Trophoblast cell (in vitro differentiated cells and primary cell): ENCODE measurements around the gene ARAP1.

Source experiments
- DNase-seq, 2 donors: peaks; one replicate each; pipeline ENCODE4 v3.0.0-alpha.2; 2016
- H2AFZ ChIP-seq: 2 replicates; pipeline ENCODE4 v1.6.1; 2013; ENCODE audit warnings: low read length, moderate library complexity, mild to moderate bottlenecking; ENCODE audit not compliant: insufficient read depth, poor library complexity
- H2AK5ac ChIP-seq: 2 replicates; pipeline ENCODE4 v1.6.1; 2013; ENCODE audit warnings: mild to moderate bottlenecking, low read length
- H2BK120ac ChIP-seq: 2 replicates; pipeline ENCODE4 v1.6.1; 2013; ENCODE audit warnings: low read length, mild to moderate bottlenecking, moderate library complexity; ENCODE audit not compliant: insufficient read depth, poor library complexity
- H2BK12ac ChIP-seq: 2 replicates; pipeline ENCODE4 v1.6.1; 2013; ENCODE audit warnings: mild to moderate bottlenecking, low read length, moderate library complexity
- H2BK5ac ChIP-seq: 2 replicates; pipeline ENCODE4 v1.6.1; 2013; ENCODE audit warnings: low read length, low read depth, moderate library complexity, mild to moderate bottlenecking; ENCODE audit not compliant: poor library complexity
- H3K14ac ChIP-seq: 2 replicates; pipeline ENCODE4 v1.6.1; 2013; ENCODE audit warnings: mild to moderate bottlenecking, low read length
- H3K18ac ChIP-seq: 2 replicates; pipeline ENCODE4 v1.6.1; 2013; ENCODE audit warnings: mild to moderate bottlenecking, low read length
- H3K23ac ChIP-seq: 2 replicates; pipeline ENCODE4 v1.6.1; 2013; ENCODE audit warnings: low read length
- H3K27ac ChIP-seq: 2 replicates; pipeline ENCODE4 v1.5.1; 2013; ENCODE audit warnings: low read depth, mild to moderate bottlenecking, inconsistent platforms, low read length, moderate library complexity
- H3K27me3 ChIP-seq: 2 replicates; pipeline ENCODE4 v1.6.1; 2013; ENCODE audit warnings: inconsistent platforms, mild to moderate bottlenecking, low read length, moderate library complexity; ENCODE audit not compliant: insufficient read depth
- H3K36me3 ChIP-seq, 2 experiments: 1 replicate in 1 of 2; 2 replicates in 1 of 2; pipeline ENCODE4 v1.6.1; 2013; ENCODE audit warnings: low read length in 2 of 2, mild to moderate bottlenecking in 2 of 2, moderate library complexity in 1 of 2; ENCODE audit not compliant: insufficient read depth in 2 of 2, control insufficient read depth in 1 of 2
- H3K4ac ChIP-seq: 2 replicates; pipeline ENCODE4 v1.6.1; 2013; ENCODE audit warnings: low read depth, mild to moderate bottlenecking, low read length, moderate library complexity
- H3K4me1 ChIP-seq, 2 experiments: 1 replicate in 1 of 2; 2 replicates in 1 of 2; pipeline ENCODE4 v1.6.1; 2013; ENCODE audit warnings: low read length in 2 of 2, mild to moderate bottlenecking in 2 of 2, moderate library complexity in 1 of 2; ENCODE audit not compliant: insufficient read depth in 2 of 2, control insufficient read depth in 1 of 2
- H3K4me2 ChIP-seq: 2 replicates; pipeline ENCODE4 v1.6.1; 2013; ENCODE audit warnings: inconsistent platforms, mild to moderate bottlenecking, low read length, moderate library complexity
- H3K4me3 ChIP-seq: 2 replicates; pipeline ENCODE4 v1.5.1; 2013; ENCODE audit warnings: mild to moderate bottlenecking, low read depth, low read length, inconsistent platforms
- H3K79me1 ChIP-seq: one replicate; pipeline ENCODE4 v1.6.1; 2013; ENCODE audit warnings: low read length
- H3K79me2 ChIP-seq: 2 replicates; pipeline ENCODE4 v1.6.1; 2013; ENCODE audit warnings: low read length, mild to moderate bottlenecking; ENCODE audit not compliant: control insufficient read depth, insufficient read depth, poor library complexity
- H3K9ac ChIP-seq: 2 replicates; pipeline ENCODE4 v1.6.1; 2013; ENCODE audit warnings: mild to moderate bottlenecking, low read length
- H3K9me3 ChIP-seq: 2 replicates; pipeline ENCODE4 v1.6.1; 2013; ENCODE audit warnings: low read depth, mild to moderate bottlenecking, control low read depth, inconsistent platforms, low read length; ENCODE audit not compliant: insufficient read depth
- H4K12ac ChIP-seq: 2 replicates; pipeline ENCODE4 v1.6.1; 2013; ENCODE audit warnings: low read depth, mild to moderate bottlenecking, low read length, moderate library complexity
- H4K8ac ChIP-seq: 2 replicates; pipeline ENCODE4 v1.6.1; 2013; ENCODE audit warnings: low read depth, mild to moderate bottlenecking, low read length, moderate library complexity
- H4K91ac ChIP-seq: one replicate; pipeline ENCODE4 v1.6.1; 2013; ENCODE audit warnings: low read depth, mild to moderate bottlenecking, low read length, moderate library complexity
- WGBS: extraction: QIAGEN DNeasy Blood & Tissue Kit; methylation state at CpG from one replicate; pipeline ENCODE4 v1.1.7; 2013; ENCODE audit warnings: missing lambda C conversion rate; ENCODE audit not compliant: insufficient read length, insufficient coverage; ENCODE audit errors: extremely low coverage; 5-methylcytosine and 5-hydroxymethylcytosine counted together

The ARAP1 gene

GRCh38 chr11:72639502-72640375 is 112.5 kb downstream of the ARAP1 start:
- Histone ChIP-seq H4K91ac (no peak overlapping the region), H3K4me2 (no peak overlapping the region), H2BK120ac (no peak overlapping the region), H3K9ac (no peak overlapping the region), H4K12ac (no peak overlapping the region), H3K27me3 (peaks cover 22% of the 10 kb centered on the region), H2AFZ (no peak overlapping the region), H3K27ac (no peak overlapping the region), H2BK5ac (no peak overlapping the region), H3K9me3 (peaks cover 2% of the 10 kb centered on the region), H3K4me3 (no peak overlapping the region), H3K18ac (no peak overlapping the region), H4K8ac (no peak overlapping the region), H2BK12ac (no peak overlapping the region), H3K4me1 (peaks cover 8 to 10% of the 10 kb centered on the region in 2 experiments), H3K79me2 (no peaks in the 10 kb centered on the region), H3K4ac (no peak overlapping the region), H3K36me3 (no peaks in the 10 kb centered on the region), H3K23ac (no peak overlapping the region), H2AK5ac (no peak overlapping the region), H3K14ac (no peak overlapping the region), H3K79me1 (no peaks in the 10 kb centered on the region)
- 100% methylated on average over 2 of the region's 23 CpGs for WGBS
- no peak for DNase-seq

- Histone ChIP-seq H3K36me3 (no peaks in the 10 kb centered on the region), H3K9me3 (peaks cover 2% of the 10 kb centered on the region), H2AK5ac (no peak overlapping the region), H2BK12ac (no peak overlapping the region), H3K14ac (no peak overlapping the region), H2AFZ (no peak overlapping the region), H3K4ac (no peak overlapping the region), H2BK120ac (no peak overlapping the region), H3K79me2 (no peaks in the 10 kb centered on the region), H3K27ac (no peak overlapping the region), H3K18ac (no peak overlapping the region), H3K27me3 (peaks cover 22% of the 10 kb centered on the region), H3K4me1 (peaks cover 8 to 10% of the 10 kb centered on the region in 2 experiments), H4K8ac (no peak overlapping the region), H3K9ac (no peak overlapping the region), H2BK5ac (no peak overlapping the region), H3K23ac (no peak overlapping the region), H4K91ac (no peak overlapping the region), H3K79me1 (peaks cover 2% of the 10 kb centered on the region), H3K4me2 (no peak overlapping the region), H3K4me3 (no peak overlapping the region), H4K12ac (no peak overlapping the region)
- DNase-seq, result no peak
- WGBS, result no CpG with 5 or more reads among the region's 8 CpGs
Measured at GRCh38 chr11:72637926-72638325, 114.3 kb downstream of the ARAP1 start.

DNA sequence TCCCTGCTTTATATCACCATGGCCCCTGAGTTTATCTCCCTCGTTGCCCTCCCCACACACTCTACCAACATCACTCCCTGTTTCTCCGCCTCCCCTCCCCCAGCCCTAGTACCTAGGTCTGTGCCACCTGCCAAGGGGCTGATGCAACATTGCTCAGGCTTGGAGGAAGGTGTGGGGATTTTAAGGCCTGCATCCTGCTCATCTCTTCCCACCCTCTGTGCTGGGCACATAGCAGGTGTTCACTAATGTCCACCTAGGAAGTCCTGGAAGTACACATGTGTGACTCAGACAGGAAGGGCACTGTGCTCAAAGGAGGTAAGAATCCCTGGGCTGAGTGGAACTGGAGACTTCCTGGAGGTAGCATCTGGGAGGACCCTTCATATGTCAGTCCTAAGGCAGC is 115.0 kb downstream of the ARAP1 start:
- Histone ChIP-seq H3K79me1 (peaks cover 2% of the 10 kb centered on the region), H2BK5ac (no peak overlapping the region), H3K23ac (no peak overlapping the region), H2AK5ac (no peak overlapping the region), H3K9me3 (peaks cover 2% of the 10 kb centered on the region), H3K14ac (no peak overlapping the region), H4K91ac (no peak overlapping the region), H3K27me3 (peaks cover 20% of the 10 kb centered on the region), H4K12ac (no peak overlapping the region), H3K4me3 (no peak overlapping the region), H3K36me3 (no peaks in the 10 kb centered on the region), H3K4me1 (peaks cover 9 to 14% of the 10 kb centered on the region in 2 experiments), H4K8ac (no peak overlapping the region), H3K79me2 (no peaks in the 10 kb centered on the region), H3K18ac (no peak overlapping the region), H3K9ac (no peak overlapping the region), H3K4ac (no peak overlapping the region), H3K27ac (no peak overlapping the region), H3K4me2 (no peak overlapping the region), H2BK120ac (no peak overlapping the region), H2BK12ac (no peak overlapping the region), H2AFZ (no peak overlapping the region)
- DNase-seq, result no peak
- no CpG with 5 or more reads among the region's 2 CpGs for WGBS

DNA sequence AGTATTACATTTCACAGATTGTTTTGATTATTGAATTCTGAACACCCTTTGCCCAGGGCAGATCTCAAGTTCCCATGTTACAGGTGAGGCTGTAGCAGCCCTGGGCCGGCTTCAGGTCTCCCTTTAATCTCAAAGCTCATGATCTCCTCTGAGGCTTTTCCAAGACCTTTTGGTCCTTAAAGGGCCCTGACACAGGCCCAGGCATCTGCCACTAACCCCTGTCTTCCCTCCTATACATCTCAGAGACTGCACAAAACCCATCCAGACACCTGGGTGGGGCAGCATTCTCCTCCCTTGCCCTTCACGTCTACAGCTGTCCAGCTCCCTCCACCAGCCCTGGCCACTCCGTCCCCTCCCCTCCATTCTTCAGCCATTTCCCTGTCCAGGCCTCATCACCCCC is 115.8 kb downstream of the ARAP1 start:
- no peak overlapping the region for H2AK5ac ChIP-seq
- H2BK5ac ChIP-seq, result no peak overlapping the region
- no peak overlapping the region for H3K14ac ChIP-seq
- H3K79me2 ChIP-seq, result no peaks in the 10 kb centered on the region
- no peaks in the 10 kb centered on the region for H3K36me3 ChIP-seq
- H3K4me2 ChIP-seq, result no peak overlapping the region
- no CpG with 5 or more reads among the region's 3 CpGs for WGBS
- H3K18ac ChIP-seq, result no peak overlapping the region
- H3K27me3 ChIP-seq, result peaks cover 12% of the 10 kb centered on the region
- no peak overlapping the region for H3K4me3 ChIP-seq
- H2AFZ ChIP-seq, result no peak overlapping the region
- H3K9ac ChIP-seq, result no peak overlapping the region
- H3K4ac ChIP-seq, result no peak overlapping the region
- no peak overlapping the region for H4K8ac ChIP-seq
- H4K12ac ChIP-seq, result no peak overlapping the region
- no peak overlapping the region for H2BK12ac ChIP-seq
- no peak overlapping the region for H4K91ac ChIP-seq
- no peak overlapping the region for H3K27ac ChIP-seq
- H3K23ac ChIP-seq, result no peak overlapping the region
- no peak for DNase-seq
- peaks cover 8 to 14% of the 10 kb centered on the region in 2 experiments for H3K4me1 ChIP-seq
- no peaks in the 10 kb centered on the region for H3K9me3 ChIP-seq
- H2BK120ac ChIP-seq, result no peak overlapping the region
- peaks cover 2% of the 10 kb centered on the region for H3K79me1 ChIP-seq
